T-cell (primary cell): Measurements from ENCODE around the gene COL15A1. TPM values are rescaled to one million over a fixed set of nuclear protein-coding genes. Genes with fewer than 3 reads are reported as not detected.

Experiments used
- ATAC-seq, 4 experiments: fragments of 200-7000 bp in 3 of 4; fragments of 150-1000 bp in 1 of 4; cut with Tn5 transposase; replicated peaks in 1 of 4; 1 replicate in 3 of 4; 2 replicates in 1 of 4; pipeline ENCODE4 v1.10.0; 2021; ENCODE audit warnings: moderate library complexity in 3 of 4, mild to moderate bottlenecking in 2 of 4, moderate number of reproducible peaks in 1 of 4
- CTCF ChIA-PET, 2 donors: fragments of 300-600 bp; sonication (Branson Sonifier 250); formaldehyde crosslinking; loops; one replicate each; lab custom pipeline; 2022; ENCODE audit warnings: antibody characterized with exemption in 2 of 2; lab: Charles Lee
- POLR2A ChIA-PET, 2 donors: fragments of 300-600 bp; sonication (Branson Sonifier 250); formaldehyde crosslinking; loops; one replicate each; lab custom pipeline; 2022; ENCODE audit warnings: antibody characterized with exemption in 2 of 2; lab: Charles Lee
- DNase-seq, 35 experiments: peaks; one replicate each; pipeline versions ENCODE4 v3.0.0 to v3.0.0-alpha.2; 2013 to 2023
- H3K27ac ChIP-seq: one replicate; pipeline ENCODE4 v1.5.1; 2013; ENCODE audit warnings: low read length
- H3K27me3 ChIP-seq, 2 experiments: replicated peaks in 1 of 2; 1 replicate in 1 of 2; 2 replicates in 1 of 2; pipeline versions ENCODE4 v1.6.1 to v1.7.0; 2013; ENCODE audit warnings: low read length in 1 of 2, mixed read lengths in 1 of 2; ENCODE audit not compliant: control insufficient read depth in 2 of 2, insufficient read depth in 2 of 2; ENCODE audit errors: extremely low read depth in 1 of 2
- H3K36me3 ChIP-seq, 2 donors: 1 replicate in 1 of 2; 2 replicates in 1 of 2; pipeline versions ENCODE4 v1.6.1 to v1.7.0; 2013; ENCODE audit warnings: low read length in 1 of 2; ENCODE audit not compliant: control insufficient read depth in 2 of 2, insufficient read depth in 1 of 2; ENCODE audit errors: extremely low read depth in 1 of 2
- H3K4me1 ChIP-seq, 2 experiments: 1 replicate in 1 of 2; 2 replicates in 1 of 2; pipeline versions ENCODE4 v1.6.1 to v1.7.0; 2013; ENCODE audit warnings: low read length in 2 of 2, mixed read lengths in 1 of 2; ENCODE audit not compliant: insufficient read depth in 2 of 2, control insufficient read depth in 1 of 2; ENCODE audit errors: extremely low read depth in 1 of 2
- H3K4me3 ChIP-seq, 2 donors: 1 replicate in 1 of 2; 2 replicates in 1 of 2; pipeline versions ENCODE4 v1.5.1 to v1.7.0; 2013; ENCODE audit warnings: mild to moderate bottlenecking in 2 of 2, low read length in 1 of 2, moderate library complexity in 1 of 2; ENCODE audit not compliant: control insufficient read depth in 1 of 2; ENCODE audit errors: extremely low read depth in 1 of 2
- H3K9me3 ChIP-seq: 2 replicates; pipeline ENCODE4 v1.7.0; 2013
- H3K27ac Mint-ChIP-seq, 2 donors: one replicate each; pipeline ENCODE4 v1.8.0; 2020 to 2021; ENCODE audit warnings: mild to moderate bottlenecking in 2 of 2, mixed read lengths in 2 of 2
- H3K27me3 Mint-ChIP-seq, 2 donors: one replicate each; pipeline ENCODE4 v1.8.0; 2021 to 2022; ENCODE audit warnings: mixed read lengths in 2 of 2
- H3K36me3 Mint-ChIP-seq: one replicate; pipeline ENCODE4 v1.8.0; 2021; ENCODE audit warnings: mixed read lengths
- H3K4me1 Mint-ChIP-seq, 3 donors: one replicate each; pipeline ENCODE4 v1.8.0; 2020 to 2022; ENCODE audit warnings: mixed read lengths in 3 of 3, mild to moderate bottlenecking in 1 of 3
- H3K4me3 Mint-ChIP-seq, 3 donors: one replicate each; pipeline ENCODE4 v1.8.0; 2020 to 2022; ENCODE audit warnings: mild to moderate bottlenecking in 3 of 3, mixed read lengths in 3 of 3, moderate library complexity in 3 of 3
- H3K9me3 Mint-ChIP-seq, 3 donors: one replicate each; pipeline ENCODE4 v1.8.0; 2020 to 2022; ENCODE audit warnings: mixed read lengths in 3 of 3
- WGBS: methylation state at CpG from one replicate; pipeline ENCODE4 v1.1.5; 2013; ENCODE audit warnings: missing lambda C conversion rate; ENCODE audit not compliant: insufficient coverage; 5-methylcytosine and 5-hydroxymethylcytosine counted together
- total RNA-seq, 35 experiments: library from RNA in 6 of 35; stranded (reverse) in 6 of 35; fragments of 120-200 nt in 1 of 35; gene quantifications; one replicate each; pipeline versions ENCODE4 v1.2.1 to v1.2.4 and lab custom pipeline; 2013 to 2026

COL15A1 gene
- total RNA-seq, 5 donors from 2014 or later (not counting 1 experiment from before 2014, with no cell fraction given) = 0.15 to 0.20 (median 0.19) TPM; not detected in 2

DNA sequence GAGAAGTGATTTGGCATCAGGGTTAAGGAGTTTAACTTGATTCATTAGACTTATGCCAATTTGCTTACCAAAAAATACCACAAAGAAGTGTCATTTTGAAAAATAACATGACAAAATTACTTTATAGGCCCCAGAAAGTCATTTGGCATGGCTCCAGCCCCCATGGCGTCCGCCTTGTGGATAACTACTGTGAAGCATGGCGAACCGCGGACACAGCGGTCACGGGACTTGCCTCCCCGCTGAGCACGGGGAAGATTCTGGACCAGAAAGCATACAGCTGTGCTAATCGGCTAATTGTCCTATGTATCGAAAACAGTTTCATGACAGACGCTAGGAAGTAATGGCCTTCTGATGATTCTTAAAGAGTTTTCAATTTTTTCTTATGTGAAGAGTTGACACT is 125.8 kb downstream of the COL15A1 start:
- no peak overlapping the region for H3K4me3 ChIP-seq
- Mint-ChIP-seq H3K27ac (peak overlapping the region; percentile 87 to 93), H3K4me3 (peak overlapping the region in 1 of 3 donors; percentile 15), H3K36me3 (no peaks in the 10 kb centered on the region), H3K4me1 (peaks cover 41 to 57% (median 54%) of the 10 kb centered on the region in 3 donors), H3K9me3 (no peaks in the 10 kb centered on the region), H3K27me3 (no peaks in the 10 kb centered on the region)
- H3K36me3 ChIP-seq = no peaks in the 10 kb centered on the region
- DNase-seq (no peak), ATAC-seq (no peak)
- POLR2A ChIA-PET = no interaction called here
- peak overlapping the region; percentile 68 for H3K27ac ChIP-seq
- H3K27me3 ChIP-seq = no peaks in the 10 kb centered on the region
- CTCF ChIA-PET = no interaction called here
- no peaks in the 10 kb centered on the region for H3K9me3 ChIP-seq
- H3K4me1 ChIP-seq = peaks cover 16 to 19% of the 10 kb centered on the region in 2 experiments
- 100% methylated on average over 7 of the region's 12 CpGs for WGBS

DNA sequence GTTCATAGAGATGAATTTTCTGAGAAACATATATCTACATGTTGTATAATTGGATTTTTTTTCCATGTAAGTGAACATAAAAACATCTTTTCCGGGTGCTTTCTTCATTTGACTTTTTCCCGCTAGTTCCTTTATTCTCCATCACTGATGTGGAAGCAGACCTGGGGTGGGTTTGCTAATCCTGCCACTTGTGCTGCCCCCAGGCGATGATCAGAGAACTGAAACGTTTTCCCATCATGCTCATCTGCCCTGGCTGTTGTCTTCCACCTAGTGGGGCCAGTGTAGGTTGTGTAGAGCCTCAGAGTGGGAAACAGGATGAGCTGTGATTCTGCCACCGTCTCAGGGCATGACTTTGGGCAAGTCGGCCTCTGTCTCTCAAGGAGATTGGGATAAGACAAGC is 127.0 kb downstream of the COL15A1 start:
- Mint-ChIP-seq H3K4me3 (no peak overlapping the region), H3K27me3 (no peaks in the 10 kb centered on the region), H3K27ac (peak overlapping the region; percentile 45 to 66), H3K9me3 (no peaks in the 10 kb centered on the region), H3K4me1 (peaks cover 42 to 61% (median 57%) of the 10 kb centered on the region in 3 donors), H3K36me3 (no peaks in the 10 kb centered on the region)
- ATAC-seq = no peak
- POLR2A ChIA-PET = interaction anchor here in 1 of 2 donors (0.7 kb wide), 1 partner anchor 65 kb away, joined by 4 read pairs; no protein-coding TSS in a partner anchor
- no peaks in the 10 kb centered on the region for H3K27me3 ChIP-seq
- no peaks in the 10 kb centered on the region for H3K36me3 ChIP-seq
- peaks cover 19 to 24% of the 10 kb centered on the region in 2 experiments for H3K4me1 ChIP-seq
- WGBS = 100% methylated on average over 2 of the region's 6 CpGs
- no peaks in the 10 kb centered on the region for H3K9me3 ChIP-seq
- H3K4me3 ChIP-seq = no peak overlapping the region
- CTCF ChIA-PET = interaction anchor here in 1 of 2 donors (0.6 kb wide), 1 partner anchor 273 kb away, joined by 4 read pairs; no protein-coding TSS in a partner anchor
- no peak for DNase-seq
- no peak overlapping the region for H3K27ac ChIP-seq

DNA sequence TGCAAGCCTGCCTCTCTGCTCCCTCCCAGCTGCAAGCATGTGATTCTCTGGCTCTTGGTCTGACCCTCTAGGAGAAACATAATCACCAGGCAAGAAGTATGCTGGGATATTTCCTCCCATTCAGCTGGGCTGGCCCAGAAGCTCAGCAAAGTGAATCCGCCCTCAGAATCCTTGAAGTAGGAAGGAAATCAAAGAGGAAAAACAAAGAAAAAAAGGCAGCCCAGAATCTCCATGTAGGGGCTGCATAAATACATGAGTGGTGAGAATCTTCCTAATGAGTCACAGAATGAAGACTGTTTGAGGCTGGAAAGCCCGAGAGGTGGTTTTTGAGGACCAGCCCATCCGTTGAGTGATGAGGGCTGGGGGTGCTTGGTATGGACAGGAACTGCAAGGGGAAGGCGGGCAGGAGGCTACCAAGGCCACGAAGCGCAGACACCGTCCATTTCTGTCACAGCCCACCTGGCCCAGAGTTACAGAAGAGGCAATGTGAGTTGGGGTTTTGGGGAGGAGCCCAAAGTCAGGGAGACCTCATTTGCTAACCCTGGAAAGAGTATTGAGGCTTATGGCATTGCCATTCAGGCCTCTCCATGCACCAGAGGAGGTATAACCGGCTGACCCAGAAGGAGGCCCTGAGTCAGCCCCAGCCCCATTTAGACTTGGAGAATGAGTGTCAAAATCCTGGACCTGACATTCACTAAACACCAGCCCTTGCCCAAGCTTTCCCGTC is 127.8 kb downstream of the COL15A1 start:
- peaks cover 23 to 32% of the 10 kb centered on the region in 2 experiments for H3K4me1 ChIP-seq
- peak overlapping the region in 1 of 2 donors; percentile 61 for H3K27ac Mint-ChIP-seq
- ChIA-PET POLR2A (interaction anchor here (0.6 to 0.7 kb wide), 4 partner anchors 21 to 65 kb away, joined by 3 to 4 read pairs (median 3); no protein-coding TSS in a partner anchor), CTCF (interaction anchor here in 1 of 2 donors (0.6 kb wide), 1 partner anchor 274 kb away, joined by 4 read pairs; no protein-coding TSS in a partner anchor)
- no peak overlapping the region for H3K4me3 ChIP-seq
- no peak for DNase-seq
- H3K9me3 Mint-ChIP-seq = no peaks in the 10 kb centered on the region
- H3K27me3 ChIP-seq = no peaks in the 10 kb centered on the region
- WGBS = 98% methylated on average over 8 of the region's 9 CpGs
- no peaks in the 10 kb centered on the region for H3K27me3 Mint-ChIP-seq
- H3K9me3 ChIP-seq = no peaks in the 10 kb centered on the region
- no peak overlapping the region for H3K4me3 Mint-ChIP-seq
- H3K36me3 ChIP-seq = no peaks in the 10 kb centered on the region
- H3K27ac ChIP-seq = no peak overlapping the region
- no peaks in the 10 kb centered on the region for H3K36me3 Mint-ChIP-seq
- ATAC-seq = no peak
- peaks cover 48 to 65% (median 61%) of the 10 kb centered on the region in 3 donors for H3K4me1 Mint-ChIP-seq

DNA sequence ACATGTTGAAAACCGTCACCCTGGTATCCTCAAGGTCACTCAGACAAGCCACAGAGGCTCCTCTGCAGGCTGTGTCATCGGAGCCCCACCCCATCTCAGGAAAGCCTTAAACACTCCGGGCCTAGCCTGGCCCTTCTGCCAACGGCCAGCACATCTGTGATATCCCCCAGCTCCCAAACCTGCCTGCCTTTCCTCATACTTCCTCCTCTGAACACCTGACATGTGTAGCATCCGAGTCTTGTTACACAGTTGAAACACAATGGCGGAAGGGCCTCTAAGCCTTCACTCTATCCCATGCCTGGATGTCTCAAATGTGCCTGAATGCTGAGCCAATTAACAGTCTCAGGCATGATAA is 128.3 kb downstream of the COL15A1 start:
- Histone ChIP-seq H3K36me3 (no peaks in the 10 kb centered on the region), H3K4me3 (no peak overlapping the region), H3K27ac (no peak overlapping the region), H3K4me1 (peaks cover 29 to 38% of the 10 kb centered on the region in 2 experiments), H3K9me3 (no peaks in the 10 kb centered on the region), H3K27me3 (no peaks in the 10 kb centered on the region)
- ChIA-PET POLR2A (no interaction called here), CTCF (no interaction called here)
- Mint-ChIP-seq H3K36me3 (no peaks in the 10 kb centered on the region), H3K4me1 (peaks cover 54 to 67% (median 66%) of the 10 kb centered on the region in 3 donors), H3K9me3 (no peaks in the 10 kb centered on the region), H3K27me3 (no peaks in the 10 kb centered on the region), H3K4me3 (no peak overlapping the region), H3K27ac (peak overlapping the region in 1 of 2 donors; percentile 68)
- ATAC-seq = no peak
- no peak for DNase-seq
- 93% methylated on average over 4 of the region's 6 CpGs for WGBS

DNA sequence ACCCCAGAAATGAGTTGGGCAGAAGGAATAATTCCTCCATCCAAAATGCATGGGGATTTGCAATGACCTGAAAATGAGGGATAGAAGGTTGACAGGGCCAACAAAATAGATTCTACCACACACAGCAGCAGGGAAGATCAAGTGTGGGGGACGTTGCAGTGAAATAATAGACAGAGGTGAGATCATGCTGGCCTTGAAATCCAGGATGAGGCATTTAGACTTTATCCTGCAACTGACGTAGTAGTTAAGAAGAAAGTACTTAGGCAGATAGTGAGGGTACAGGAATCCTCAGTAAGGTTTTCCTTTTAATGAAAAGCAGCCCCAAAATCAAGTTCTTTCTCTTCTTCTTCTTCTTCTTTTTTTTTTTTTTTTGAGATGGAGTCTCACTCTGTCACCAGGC is 129.6 kb downstream of the COL15A1 start:
- no CpG with 5 or more reads among the region's 2 CpGs for WGBS
- no peak overlapping the region for H3K27ac ChIP-seq
- DNase-seq = no peak
- ChIA-PET POLR2A (no interaction called here), CTCF (no interaction called here)
- Mint-ChIP-seq H3K4me1 (peaks cover 58 to 72% (median 72%) of the 10 kb centered on the region in 3 donors), H3K36me3 (no peaks in the 10 kb centered on the region), H3K9me3 (no peaks in the 10 kb centered on the region), H3K27ac (peak overlapping the region; percentile 0 to 2), H3K27me3 (no peaks in the 10 kb centered on the region), H3K4me3 (no peak overlapping the region)
- no peak for ATAC-seq
- H3K9me3 ChIP-seq = no peaks in the 10 kb centered on the region
- H3K36me3 ChIP-seq = no peaks in the 10 kb centered on the region
- H3K27me3 ChIP-seq = no peaks in the 10 kb centered on the region
- peaks cover 37 to 43% of the 10 kb centered on the region in 2 experiments for H3K4me1 ChIP-seq
- H3K4me3 ChIP-seq = no peak overlapping the region

DNA sequence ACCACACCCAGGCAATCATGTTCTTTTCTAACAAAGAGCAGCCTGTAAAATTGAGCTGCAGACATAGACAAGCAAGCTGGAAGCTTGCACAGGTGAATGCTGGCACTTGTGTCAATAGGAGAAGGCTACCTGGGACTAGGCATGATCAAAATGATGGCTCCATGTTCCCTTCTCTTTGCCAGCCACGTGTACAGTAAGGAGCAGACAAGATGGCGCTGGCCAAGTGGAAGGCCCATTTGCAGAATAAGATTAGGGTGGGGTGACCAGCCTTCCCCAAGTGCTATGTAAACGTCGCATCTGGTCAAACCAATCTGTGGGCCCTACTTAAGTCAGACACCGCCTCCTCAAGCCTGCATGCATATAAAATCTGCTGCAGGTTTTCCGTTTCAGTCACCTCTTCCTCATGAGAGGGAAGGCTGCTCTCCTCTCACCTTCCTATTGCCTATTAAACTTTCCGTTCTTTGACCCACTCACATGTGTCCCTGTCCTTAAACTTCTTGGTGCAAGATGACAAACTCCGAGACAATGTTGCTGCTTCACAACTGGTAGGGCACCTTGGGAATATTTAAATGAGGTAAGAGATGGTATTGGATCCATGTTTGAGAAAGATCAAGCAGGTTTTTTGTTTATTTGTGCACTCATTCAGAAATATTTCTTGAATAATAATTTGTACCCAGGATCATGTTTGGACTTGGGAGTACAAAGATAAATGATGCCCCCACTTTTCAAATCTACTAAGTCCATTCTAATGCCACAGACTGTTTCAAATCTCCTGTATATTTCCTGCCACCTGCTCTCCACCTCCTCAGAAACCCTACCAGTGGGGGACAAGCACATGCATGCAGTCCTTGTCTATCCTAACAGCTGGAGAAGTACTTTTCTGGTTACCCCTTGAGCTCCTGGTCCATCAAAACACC is 130.5 kb downstream of the COL15A1 start:
- Histone ChIP-seq H3K4me3 (no peak overlapping the region), H3K4me1 (peaks cover 30 to 41% of the 10 kb centered on the region in 2 experiments), H3K27me3 (no peaks in the 10 kb centered on the region), H3K36me3 (no peaks in the 10 kb centered on the region), H3K9me3 (no peaks in the 10 kb centered on the region), H3K27ac (no peak overlapping the region)
- no peaks in the 10 kb centered on the region for H3K27me3 Mint-ChIP-seq
- no peaks in the 10 kb centered on the region for H3K36me3 Mint-ChIP-seq
- no peaks in the 10 kb centered on the region for H3K9me3 Mint-ChIP-seq
- WGBS = 95% methylated on average over 5 of the region's 8 CpGs
- H3K27ac Mint-ChIP-seq = peak overlapping the region; percentile 6 to 68
- ChIA-PET POLR2A (interaction anchor here in 1 of 2 donors (0.6 kb wide), 1 partner anchor 1340 kb away, joined by 3 read pairs; no protein-coding TSS in a partner anchor), CTCF (no interaction called here)
- DNase-seq (no peak), ATAC-seq (no peak)
- peaks cover 55 to 69% (median 63%) of the 10 kb centered on the region in 3 donors for H3K4me1 Mint-ChIP-seq
- H3K4me3 Mint-ChIP-seq = no peak overlapping the region
